Stimulated activated CD8-positive, alpha-beta memory T cell treated with anti-CD3 and anti-CD28 coated beads, Interleukin-15, amount 100 ng/mL, for 1 hour (primary cell): ENCODE data around the gene NDUFA13.

ENCODE experiments used
- DNase-seq: peaks from one replicate; pipeline ENCODE4 v3.0.0-alpha.2; 2020; ENCODE audit warnings: low read depth

NDUFA13 gene

GRCh38 chr19:19489804-19490204 lies 26.2 kb upstream of the NDUFA13 start:
- no peak for DNase-seq

GRCh38 chr19:19490214-19490968 lies 25.6 kb upstream of the NDUFA13 start:
- peak; percentile 72 for DNase-seq

- DNase-seq, result no peak
Measured at GRCh38 chr19:19491321-19492025, 24.6 kb upstream of the NDUFA13 start.

- DNase-seq, result no peak
Measured at GRCh38 chr19:19492026-19492610, 23.9 kb upstream of the NDUFA13 start.

- DNase-seq, result no peak
Measured at GRCh38 chr19:19493841-19494546, 22.0 kb upstream of the NDUFA13 start.

GRCh38 chr19:19495614-19496603 lies 20.1 kb upstream of the NDUFA13 start:
- DNase-seq, result no peak

- DNase-seq, result no peak
Measured at GRCh38 chr19:19498255-19498991, 17.6 kb upstream of the NDUFA13 start.

- no peak for DNase-seq
Measured at GRCh38 chr19:19499272-19499995, 16.6 kb upstream of the NDUFA13 start.

GRCh38 chr19:19500975-19501644 lies 14.9 kb upstream of the NDUFA13 start:
- DNase-seq, result no peak

GRCh38 chr19:19501798-19502197 lies 14.2 kb upstream of the NDUFA13 start:
- DNase-seq, result no peak

GRCh38 chr19:19502281-19502680 lies 13.7 kb upstream of the NDUFA13 start:
- DNase-seq, result no peak

- no peak for DNase-seq
Measured at GRCh38 chr19:19502808-19503602, 13.0 kb upstream of the NDUFA13 start.

- DNase-seq, result no peak
Measured at GRCh38 chr19:19504754-19505668, 11.0 kb upstream of the NDUFA13 start.

- DNase-seq, result no peak
Measured at GRCh38 chr19:19505669-19506326, 10.2 kb upstream of the NDUFA13 start.

GRCh38 chr19:19506592-19506991 lies 9.4 kb upstream of the NDUFA13 start:
- no peak for DNase-seq

GRCh38 chr19:19507354-19507753 lies 8.7 kb upstream of the NDUFA13 start:
- no peak for DNase-seq

GRCh38 chr19:19508217-19508616 lies 7.8 kb upstream of the NDUFA13 start:
- no peak for DNase-seq
